ENCODE data around the gene MYBPC2.

The MYBPC2 gene

DNA sequence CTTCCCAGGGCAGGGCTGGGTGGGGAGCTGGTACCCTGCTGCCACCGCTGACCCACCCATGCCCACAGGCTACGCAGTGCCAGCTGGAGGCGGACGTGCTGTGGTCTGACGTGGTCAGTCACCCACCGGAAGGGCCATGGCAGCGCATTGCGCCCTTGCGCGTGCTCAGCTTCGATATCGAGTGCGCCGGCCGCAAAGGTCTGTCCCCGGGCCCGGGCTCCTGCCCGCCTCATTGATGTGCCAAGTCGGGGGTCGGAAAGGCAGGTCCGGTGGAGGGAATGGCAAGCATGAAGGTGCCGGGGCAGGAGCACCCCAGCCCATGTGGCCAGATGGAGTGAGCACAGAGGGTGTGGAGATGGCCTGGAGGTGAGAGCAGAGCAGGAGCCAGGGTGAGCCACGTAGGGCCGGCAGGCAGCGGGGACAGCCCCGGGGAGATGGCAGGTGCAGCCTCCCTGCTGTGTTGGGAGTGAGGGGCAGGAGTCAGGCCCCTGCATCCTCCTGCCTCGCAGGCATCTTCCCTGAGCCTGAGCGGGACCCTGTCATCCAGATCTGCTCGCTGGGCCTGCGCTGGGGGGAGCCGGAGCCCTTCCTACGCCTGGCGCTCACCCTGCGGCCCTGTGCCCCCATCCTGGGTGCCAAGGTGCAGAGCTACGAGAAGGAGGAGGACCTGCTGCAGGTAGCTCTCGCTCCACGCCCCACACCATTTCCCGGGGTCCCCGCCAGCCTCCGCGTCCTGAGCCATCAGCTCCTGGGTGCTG is 30.0 kb upstream of the MYBPC2 start:
- no peak for DNase-seq (ENCODE audit: low spot score)
- TF ChIP-seq, protein P1, sequence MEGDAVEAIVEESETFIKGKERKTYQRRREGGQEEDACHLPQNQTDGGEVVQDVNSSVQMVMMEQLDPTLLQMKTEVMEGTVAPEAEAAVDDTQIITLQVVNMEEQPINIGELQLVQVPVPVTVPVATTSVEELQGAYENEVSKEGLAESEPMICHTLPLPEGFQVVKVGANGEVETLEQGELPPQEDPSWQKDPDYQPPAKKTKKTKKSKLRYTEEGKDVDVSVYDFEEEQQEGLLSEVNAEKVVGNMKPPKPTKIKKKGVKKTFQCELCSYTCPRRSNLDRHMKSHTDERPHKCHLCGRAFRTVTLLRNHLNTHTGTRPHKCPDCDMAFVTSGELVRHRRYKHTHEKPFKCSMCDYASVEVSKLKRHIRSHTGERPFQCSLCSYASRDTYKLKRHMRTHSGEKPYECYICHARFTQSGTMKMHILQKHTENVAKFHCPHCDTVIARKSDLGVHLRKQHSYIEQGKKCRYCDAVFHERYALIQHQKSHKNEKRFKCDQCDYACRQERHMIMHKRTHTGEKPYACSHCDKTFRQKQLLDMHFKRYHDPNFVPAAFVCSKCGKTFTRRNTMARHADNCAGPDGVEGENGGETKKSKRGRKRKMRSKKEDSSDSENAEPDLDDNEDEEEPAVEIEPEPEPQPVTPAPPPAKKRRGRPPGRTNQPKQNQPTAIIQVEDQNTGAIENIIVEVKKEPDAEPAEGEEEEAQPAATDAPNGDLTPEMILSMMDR (IDR thresholded peaks at IDR 0.05; ENCODE audit: extremely low read depth, missing control alignments) = no peak

DNA sequence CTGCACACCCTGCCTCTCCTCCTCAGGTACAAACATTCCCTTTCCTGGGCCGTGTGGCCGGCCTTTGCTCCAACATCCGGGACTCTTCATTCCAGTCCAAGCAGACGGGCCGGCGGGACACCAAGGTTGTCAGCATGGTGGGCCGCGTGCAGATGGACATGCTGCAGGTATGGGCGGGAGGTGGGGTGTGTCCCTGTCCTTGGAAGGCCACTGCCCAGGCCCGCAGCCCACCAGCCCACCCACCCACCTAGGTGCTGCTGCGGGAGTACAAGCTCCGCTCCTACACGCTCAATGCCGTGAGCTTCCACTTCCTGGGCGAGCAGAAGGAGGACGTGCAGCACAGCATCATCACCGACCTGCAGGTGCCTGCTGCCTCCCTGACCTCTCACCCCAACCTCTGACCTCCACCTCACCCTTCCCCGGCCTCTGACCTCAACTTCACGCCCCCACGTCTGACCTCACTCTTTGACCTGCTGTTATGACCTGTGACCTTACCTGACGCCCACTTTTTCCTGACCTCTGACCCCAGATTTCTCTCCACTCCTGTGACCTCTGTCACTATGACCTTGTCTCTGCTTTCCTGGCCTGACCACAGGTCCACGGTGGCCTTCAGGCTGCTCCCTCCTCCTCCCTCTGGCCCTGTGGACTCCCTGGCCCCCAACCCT is 26.4 kb upstream of the MYBPC2 start:
- DNase-seq (ENCODE audit: low spot score) = no peak
- TF ChIP-seq, protein P1 (IDR thresholded peaks at IDR 0.05; ENCODE audit: extremely low read depth, missing control alignments) = no peak

DNA sequence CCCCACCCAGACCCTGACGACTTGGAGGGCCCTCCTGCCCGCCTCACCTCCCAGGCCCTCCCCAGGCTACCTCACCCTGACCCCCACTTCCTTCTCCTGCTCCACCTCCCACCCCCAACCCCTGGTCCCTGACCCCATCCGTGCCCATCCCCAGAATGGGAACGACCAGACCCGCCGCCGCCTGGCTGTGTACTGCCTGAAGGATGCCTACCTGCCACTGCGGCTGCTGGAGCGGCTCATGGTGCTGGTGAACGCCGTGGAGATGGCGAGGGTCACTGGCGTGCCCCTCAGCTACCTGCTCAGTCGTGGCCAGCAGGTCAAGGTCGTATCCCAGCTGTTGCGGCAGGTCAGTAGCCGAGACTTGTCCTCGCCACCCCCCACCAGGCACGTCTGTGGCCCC is 25.9 kb upstream of the MYBPC2 start:
- TF ChIP-seq, protein P1 (IDR thresholded peaks at IDR 0.05; ENCODE audit: extremely low read depth, missing control alignments) = no peak
- DNase-seq (ENCODE audit: low spot score) = no peak

DNA sequence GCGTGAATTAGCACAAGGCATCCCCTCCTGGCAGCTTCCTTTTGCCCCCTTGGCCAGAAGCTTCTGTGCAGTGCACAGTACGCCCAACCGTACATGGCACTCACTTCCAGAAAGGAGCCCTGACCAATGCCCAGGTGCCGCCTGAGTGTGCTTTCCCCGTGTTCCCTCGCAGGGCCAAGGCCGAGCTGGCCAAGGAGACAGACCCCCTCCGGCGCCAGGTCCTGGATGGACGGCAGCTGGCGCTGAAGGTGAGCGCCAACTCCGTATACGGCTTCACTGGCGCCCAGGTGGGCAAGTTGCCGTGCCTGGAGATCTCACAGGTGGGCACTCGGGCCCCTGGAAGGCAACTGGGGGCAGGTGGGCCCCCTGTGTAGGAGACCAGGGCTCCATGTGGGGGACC is 23.3 kb upstream of the MYBPC2 start:
- DNase-seq (ENCODE audit: low spot score) = no peak

DNA sequence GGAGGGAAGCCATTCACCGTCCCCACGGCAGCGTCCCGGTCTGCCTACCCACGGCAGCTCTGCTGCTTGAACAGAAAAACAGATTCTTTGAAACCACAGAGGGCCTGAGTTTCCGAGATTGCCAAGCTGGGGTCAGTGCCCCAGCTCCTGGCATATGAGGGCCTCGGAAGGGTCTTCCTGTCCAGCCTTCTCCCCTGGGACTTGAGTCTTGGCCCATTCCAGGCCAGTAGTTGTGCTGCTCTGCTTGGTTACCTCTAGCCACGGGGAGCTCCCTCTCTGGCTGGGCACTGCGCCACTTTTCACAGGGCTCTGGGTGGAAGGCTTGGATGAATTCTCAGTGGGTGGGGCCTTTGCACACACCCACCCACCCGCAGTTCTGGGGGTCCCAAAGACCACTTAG is 22.6 kb upstream of the MYBPC2 start:
- TF ChIP-seq, protein P1 (IDR thresholded peaks at IDR 0.05; ENCODE audit: extremely low read depth, missing control alignments) = no peak
- DNase-seq (ENCODE audit: low spot score) = no peak

More for the DNA sequence above, 23.3 kb upstream of the MYBPC2 start:
- TF ChIP-seq, protein P1 (IDR thresholded peaks at IDR 0.05; ENCODE audit: extremely low read depth, missing control alignments) = no peak

DNA sequence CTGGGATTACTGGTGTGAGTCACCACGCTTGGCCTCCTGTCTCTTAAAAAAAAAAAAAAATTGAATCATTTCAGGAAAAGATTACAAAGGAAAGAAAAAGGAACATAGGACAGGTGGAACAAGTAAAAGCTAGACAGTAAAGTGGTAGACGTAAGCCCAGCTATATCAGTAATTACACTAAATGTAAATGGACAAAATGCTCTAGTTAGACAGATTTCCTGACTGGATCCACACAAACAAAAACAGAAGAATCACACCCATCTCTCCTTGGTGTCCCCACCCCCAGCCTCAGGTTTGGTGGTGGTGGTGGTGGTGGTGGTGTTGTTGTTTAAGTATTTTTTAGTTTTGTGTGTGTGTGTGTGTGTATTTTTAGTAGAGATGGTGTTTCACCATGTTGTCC is 20.3 kb upstream of the MYBPC2 start:
- TF ChIP-seq, protein P1 (IDR thresholded peaks at IDR 0.05; ENCODE audit: extremely low read depth, missing control alignments) = no peak
- no peak for DNase-seq (ENCODE audit: low spot score)

DNA sequence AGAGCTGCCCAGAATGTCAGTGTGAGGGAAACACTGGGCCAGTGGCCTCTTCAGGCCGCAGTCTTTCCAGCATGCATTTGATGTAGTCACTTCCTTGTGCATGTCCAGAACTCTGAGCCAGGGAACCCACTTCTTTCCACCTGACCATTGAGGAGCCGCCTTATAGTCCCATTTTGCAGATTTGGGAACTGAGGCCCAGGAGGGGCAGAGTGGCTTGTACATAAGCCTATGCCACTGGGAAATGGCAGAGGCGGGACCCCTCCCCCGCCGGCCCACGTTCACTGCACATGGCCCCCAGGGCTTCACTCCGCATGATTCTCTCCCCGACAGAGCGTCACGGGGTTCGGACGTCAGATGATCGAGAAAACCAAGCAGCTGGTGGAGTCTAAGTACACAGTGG is 19.6 kb upstream of the MYBPC2 start:
- TF ChIP-seq, protein P1 (IDR thresholded peaks at IDR 0.05; ENCODE audit: extremely low read depth, missing control alignments) = no peak
- DNase-seq (ENCODE audit: low spot score) = no peak
